HG03135 (cell line): ENCODE results near the gene DDX41.
"Not testable (repeated sequence)": the region's sequence is repeated elsewhere in the genome, so short reads cannot be mapped to it uniquely, and the experiment has no call there.

Experiments
- ATAC-seq: cut with Tn5 transposase; IDR thresholded peaks from one replicate; pipeline ENCODE4 v1.9.1; 2021; ENCODE audit warnings: mild to moderate bottlenecking, moderate library complexity; ENCODE audit not compliant: unreplicated experiment

Gene DDX41

DNA sequence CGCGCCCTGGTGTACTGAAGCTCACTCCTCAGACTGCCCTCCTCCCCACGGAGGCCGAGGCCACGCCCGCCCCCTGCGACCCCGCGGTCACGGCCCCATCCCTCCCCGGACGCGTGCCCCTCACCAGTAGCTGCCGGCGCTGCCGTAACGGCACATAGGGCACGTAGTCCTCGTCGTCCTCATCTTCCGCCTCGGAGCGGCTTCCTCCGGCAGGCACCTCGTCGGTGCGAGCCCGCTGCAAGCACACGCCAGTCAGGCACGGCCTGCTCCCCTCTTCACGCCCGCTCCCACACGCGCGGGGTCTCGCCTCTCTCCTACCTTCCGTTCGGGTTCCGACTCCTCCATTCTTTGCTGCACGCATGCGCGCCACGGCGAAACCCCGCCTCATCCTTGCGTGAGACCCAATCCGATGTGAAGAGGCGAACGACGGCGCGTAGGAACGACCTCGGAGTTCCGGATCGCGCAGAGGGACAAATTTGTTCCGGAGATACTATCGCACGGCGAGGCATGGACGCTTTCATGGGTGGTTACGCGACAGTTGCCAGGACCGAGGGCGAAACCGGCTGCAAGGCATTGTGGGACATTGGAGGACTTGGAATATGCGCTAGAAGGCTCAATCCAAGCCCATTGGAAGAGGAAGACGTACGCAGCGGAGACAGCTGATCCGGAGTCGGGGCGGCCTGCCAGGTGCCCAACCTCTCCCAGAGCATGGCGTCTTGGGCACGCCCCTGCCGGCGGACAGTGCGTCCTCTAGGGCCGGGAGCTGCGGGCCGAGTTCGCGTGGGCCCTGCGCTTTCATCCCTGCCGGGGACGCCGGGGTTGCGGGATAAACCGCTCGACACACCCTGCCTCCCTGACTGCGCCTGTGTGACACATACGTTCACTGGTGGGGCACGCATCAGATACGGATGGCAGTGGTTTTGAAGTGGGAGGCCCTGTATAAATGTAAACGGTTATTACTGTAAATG, at the start of gene DDX41:
TSS of gene DDX41 (minus strand) at position 361 of the 968 bp plus-strand sequence. CDS start at position 345, 16 bp downstream.
- ATAC-seq, result peak; percentile 79

DNA sequence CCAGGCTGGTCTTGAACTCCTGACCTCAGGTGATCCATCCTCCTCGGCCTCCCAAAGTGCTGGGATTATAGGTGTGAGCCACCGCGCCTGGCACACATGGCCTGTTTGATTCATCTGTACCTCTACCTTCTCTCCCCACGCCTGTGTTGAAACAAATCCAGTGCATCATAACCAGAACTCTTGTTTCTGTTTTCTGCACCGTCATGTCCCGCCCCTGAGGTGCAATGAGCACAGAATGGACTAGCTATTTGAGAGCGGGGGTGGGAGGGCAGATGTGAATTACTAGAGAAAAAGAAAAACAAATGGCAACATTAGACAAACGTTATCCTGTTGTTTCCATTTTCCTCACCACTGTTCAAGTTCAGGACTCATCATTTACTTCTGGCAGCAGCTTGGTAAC, 48.3 kb upstream of the DDX41 start:
- ATAC-seq, result no peak

DNA sequence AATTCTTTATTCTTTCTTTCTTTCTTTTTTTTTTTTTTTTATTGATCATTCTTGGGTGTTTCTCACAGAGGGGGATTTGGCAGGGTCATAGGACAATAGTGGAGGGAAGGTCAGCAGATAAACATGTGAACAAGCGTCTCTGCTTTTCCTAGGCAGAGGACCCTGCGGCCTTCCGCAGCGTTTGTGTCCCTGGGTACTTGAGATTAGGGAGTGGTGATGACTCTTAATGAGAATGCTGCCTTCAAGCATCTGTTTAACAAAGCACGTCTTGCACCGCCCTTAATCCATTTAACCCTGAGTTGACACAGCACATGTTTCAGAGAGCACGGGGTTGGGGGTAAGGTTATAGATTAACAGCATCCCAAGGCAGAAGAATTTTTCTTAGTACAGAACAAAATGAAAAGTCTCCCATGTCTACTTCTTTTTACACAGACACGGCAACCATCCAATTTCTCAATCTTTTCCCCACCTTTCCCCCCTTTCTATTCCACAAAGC, 42.7 kb upstream of the DDX41 start:
- not testable (repeated sequence) for ATAC-seq

DNA sequence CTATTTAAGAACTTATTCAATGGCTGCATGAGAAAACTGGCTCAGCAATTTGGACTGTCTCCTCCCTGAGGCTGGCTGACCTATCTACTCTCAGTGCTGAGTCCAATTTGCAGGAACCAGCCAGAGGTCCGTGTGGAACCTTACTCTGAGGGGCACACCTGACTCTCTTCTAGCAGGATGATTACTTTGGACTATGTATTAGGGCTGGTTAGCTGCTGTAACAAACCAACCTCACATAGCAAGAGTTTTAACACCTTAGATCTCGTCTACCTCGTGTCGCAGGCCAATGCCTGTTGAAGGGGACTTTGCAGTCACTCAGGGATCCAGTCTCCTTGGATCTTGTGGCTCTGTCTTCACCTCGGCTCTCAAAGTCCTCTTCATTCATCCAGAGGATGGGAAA, 41.0 kb upstream of the DDX41 start:
- no peak for ATAC-seq

DNA sequence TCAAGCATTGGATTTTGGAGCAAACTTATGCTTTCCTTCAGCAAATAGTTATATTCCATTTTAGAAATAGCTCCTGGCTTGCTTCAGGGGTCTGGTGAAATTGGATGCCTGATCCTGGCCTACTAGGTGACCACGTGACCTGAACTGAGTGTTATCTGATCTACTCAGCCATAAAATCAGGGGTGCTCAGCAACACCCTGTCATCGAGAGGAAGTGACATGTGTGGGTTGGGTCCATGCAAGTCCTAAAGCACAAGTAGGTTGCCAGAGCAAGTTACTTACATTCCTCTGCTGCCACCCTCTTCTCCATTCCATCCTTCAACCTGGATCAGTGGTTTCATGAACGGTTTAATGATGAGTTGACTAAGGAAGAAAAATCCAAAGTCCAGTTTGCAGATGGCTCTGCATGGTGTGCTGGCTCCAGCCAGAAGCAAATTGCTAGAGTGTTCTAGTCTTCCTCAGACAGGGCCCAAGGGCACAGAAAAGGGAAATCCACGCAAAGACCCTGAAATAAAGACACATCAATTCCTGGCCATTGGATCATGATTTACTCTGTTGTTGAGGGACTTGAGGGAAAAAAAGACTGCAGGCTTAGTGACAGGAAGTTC, 40.4 kb upstream of the DDX41 start:
- ATAC-seq, result no peak

GRCh38 chr5:177555665-177556064, 38.9 kb upstream of the DDX41 start:
- ATAC-seq, result no peak

- no peak for ATAC-seq
These were observed 38.5 kb upstream of the DDX41 start for GRCh38 chr5:177555228-177555627.

DNA sequence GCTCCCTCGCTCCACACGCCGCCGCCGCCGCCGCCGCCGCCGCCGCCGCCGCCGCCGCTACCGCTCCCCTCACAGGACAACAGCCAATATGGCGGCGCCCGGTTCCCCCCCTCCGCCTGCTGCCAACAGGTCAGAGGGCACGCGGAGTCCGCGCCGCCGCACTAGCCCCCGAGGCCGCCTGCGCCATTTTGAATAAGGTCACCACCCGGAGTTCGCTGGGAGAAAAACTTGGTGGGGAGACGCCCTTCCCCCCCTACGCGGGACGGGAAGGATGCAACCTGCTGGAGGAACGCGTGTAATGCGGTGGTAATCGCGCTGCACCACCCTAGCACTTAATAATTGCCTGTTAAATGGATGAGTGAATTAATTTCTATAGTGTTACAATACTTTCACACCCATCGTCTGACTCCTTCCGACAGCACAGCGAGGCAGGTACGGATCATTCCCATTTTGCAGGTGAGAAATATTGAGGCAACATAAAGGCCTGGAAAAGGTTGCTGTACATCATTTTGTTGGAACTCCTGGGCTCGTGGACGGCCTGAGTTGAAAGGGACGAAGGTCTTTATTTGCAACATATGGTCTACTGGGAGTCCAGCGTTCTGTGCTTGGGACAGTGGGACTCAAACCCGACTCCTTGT, 37.8 kb upstream of the DDX41 start, which contains the start of gene FAM193B:
TSS of gene FAM193B (minus strand) at position 90 of the 638 bp plus-strand sequence. CDS start 105 bp downstream, outside the sequence.
- ATAC-seq, result peak; percentile 75

GRCh38 chr5:177553671-177554429, 37.1 kb upstream of the DDX41 start:
- ATAC-seq, result peak; percentile 41

DNA sequence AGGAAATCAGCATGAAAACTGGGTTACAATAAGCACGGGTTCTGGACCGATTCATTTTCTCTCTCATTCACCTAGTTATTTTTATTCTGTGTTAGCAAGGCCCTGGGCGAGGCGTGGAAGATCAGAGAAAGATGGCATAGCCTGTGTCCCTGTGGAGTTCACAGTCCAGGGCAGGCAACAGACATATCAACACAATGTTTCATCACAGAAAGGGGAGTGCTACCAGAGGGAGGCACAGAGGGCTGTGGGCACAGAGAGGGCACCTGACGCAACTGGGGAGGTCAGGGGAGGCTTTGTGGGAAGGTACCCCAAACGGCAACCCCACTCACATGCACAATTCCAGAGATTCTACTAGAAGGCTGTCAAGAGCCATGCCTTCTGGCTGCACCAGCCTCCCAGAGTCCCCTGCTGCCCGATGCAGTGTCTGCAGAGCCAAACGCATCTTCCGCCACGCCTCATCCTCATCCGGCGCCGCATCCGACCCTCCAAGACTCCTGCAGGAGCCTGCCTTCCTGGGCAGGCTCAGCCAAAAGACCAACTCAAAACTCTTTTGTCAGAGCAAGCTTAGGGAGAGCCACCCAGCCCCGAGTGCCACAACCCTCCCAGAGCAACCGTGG, 36.2 kb upstream of the DDX41 start:
- no peak for ATAC-seq

DNA sequence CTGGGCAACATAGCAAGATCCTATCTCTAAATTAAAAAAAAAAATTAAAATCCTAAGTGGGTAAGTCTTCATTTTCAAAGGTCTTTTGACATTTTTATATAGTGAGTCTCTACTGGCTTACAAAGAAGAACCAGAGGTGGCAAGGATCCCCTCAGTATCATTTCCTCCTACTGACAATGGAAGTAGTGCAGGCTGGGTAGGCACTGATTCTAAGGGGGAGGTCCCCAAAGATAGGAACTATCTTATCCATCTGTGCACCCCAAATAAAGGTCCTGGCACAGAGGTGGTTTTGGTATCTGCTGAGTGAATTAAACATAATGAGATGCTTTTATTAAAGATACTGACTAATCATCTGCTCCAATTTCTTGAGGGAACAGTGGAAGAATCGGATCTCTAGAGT, 33.4 kb upstream of the DDX41 start:
- ATAC-seq, result no peak

DNA sequence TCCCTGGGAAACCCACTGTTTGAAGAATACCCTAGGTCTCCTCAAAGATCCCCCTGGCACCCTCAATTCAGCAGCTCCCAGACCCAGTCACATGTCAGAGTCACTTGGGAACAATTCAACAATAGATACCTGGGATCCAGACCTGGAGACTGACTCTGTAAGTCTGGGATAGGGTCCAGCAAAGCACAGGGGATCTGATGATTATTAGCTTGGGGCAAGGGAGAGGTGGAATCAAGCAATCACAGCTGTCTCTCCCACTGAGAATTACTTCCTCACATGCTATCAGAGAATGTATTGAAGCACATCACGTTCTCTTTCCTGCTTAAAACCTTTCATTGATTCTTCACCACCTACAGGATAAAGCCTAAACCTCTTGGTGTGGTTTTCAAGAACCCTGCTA, 31.7 kb upstream of the DDX41 start:
- ATAC-seq, result no peak

GRCh38 chr5:177547736-177548135, 31.0 kb upstream of the DDX41 start:
- no peak for ATAC-seq

DNA sequence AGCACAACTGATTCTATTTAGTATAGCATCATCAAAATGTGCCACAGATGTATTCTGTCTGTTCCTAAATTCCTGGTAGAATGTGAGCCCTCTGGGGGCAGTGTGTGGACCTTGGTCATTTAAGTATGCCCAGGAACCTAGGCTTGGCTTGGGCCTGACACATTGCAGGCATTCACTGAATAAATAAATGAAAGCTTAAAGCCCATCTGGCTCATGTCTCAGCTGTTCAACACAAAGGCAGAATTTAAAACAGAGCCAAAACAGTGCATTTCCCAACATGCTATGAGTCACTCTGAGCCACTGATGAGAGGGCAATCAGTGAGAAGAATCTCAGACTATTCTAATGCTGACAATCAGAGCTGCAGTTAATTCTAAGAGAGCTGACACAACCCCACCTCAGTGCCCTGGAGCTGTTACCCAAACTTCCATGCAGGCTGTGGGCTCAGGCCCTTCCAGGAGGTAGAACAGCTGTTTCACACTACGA, 29.5 kb upstream of the DDX41 start:
- no peak for ATAC-seq

GRCh38 chr5:177545487-177546257, 28.9 kb upstream of the DDX41 start:
- ATAC-seq, result no peak

DNA sequence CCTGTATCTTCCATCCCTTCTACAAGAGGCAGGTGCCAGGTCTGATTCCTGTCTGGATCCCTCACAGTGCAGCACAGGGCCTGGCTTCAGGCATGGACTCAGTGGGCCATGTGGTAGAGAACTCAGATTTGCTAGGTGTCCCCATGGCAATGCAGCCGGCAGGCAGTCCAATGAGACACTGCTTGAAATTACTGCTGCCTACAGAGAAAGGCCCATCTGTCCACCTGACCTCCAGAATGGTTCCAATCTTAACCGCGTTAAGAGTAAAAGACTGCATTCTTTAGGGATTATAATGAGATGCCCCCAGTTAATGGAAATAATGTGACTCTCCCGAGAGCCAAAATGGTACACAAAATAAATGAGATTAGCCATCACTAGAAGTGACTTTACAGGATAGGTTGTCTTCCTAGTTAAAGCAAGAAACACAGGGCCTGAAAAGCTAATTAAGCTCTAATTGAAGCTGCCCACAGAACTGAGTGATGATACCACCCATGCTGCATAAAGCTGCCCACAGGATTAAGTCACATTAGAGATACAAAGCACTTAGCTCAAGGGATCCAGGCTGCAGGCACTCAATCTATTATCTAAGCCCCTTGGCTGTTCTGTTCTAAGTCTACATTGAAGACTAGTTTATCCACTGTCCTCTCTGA, 26.2 kb upstream of the DDX41 start:
- no peak for ATAC-seq

DNA sequence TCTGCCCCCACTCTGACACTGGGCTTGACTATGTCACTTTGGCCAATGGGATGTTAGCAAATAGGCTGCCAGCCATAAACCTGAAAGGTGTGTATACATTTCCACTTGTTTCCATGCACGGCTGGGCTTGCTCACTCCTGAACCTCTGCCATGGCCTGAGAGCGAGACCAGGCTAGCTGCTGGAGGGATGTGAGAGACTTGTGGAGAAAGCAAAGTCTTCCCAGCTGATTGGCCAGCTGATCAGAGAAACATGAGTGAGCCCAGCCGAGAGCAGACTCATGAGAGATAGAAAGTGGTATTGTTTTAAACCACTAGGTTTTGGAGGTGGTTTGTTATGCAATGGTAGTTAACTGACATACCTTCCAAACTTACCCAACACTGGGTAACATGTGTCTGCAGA, 23.7 kb upstream of the DDX41 start:
- ATAC-seq, result no peak

DNA sequence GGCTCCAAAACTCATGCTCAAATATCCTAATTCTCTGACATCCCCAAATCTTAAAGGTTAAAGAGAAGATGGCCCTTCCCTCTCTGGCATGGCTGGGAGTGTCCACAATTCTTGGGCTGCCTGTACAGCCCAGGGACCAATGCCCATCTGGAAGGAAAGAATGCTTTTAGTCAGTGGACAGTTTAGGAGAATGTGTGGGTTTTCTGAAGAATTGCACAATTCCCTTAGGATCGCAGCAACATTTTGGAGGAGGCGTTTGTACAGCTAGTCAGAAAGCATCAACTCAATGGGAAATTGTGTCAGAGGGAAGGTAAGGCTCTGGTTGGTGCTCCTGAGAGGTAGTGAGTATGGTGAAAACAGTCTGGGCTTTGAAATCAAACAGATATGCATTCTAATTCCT, 22.6 kb upstream of the DDX41 start:
- ATAC-seq, result no peak

GRCh38 chr5:177538876-177539275, 22.1 kb upstream of the DDX41 start:
- ATAC-seq, result no peak
